ENCODE measurements around the gene RGS8.
"Not testable (repeated sequence)": the region's sequence is repeated elsewhere in the genome, so short reads cannot be mapped to it uniquely, and the experiment has no call there.

Gene RGS8

DNA sequence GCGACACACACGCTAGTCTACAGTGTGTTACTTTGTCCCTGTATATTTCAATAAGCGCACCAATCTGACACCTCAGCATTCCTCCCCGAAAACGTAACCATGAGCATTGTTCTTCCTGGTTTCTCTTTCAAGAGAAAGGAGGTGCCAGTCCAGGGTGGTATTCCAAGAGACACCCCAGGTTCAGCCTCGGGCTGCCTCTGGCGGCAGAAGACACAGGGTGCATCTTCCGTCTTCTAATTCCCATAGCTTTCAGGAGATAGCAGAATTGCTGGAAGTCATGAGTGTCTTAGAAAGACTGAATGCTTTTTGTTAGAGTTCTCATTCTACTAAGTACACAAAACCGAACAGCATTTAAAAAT is 15.9 kb upstream of the RGS8 start:
- DNase-seq: no peak

- DNase-seq: peak; percentile 85
Measured at GRCh38 chr1:182699393-182700350, 15.3 kb upstream of the RGS8 start.

GRCh38 chr1:182698971-182699370 is 14.6 kb upstream of the RGS8 start:
- no peak for DNase-seq

GRCh38 chr1:182693139-182693538 is 8.8 kb upstream of the RGS8 start:
- DNase-seq: not testable (repeated sequence)

DNA sequence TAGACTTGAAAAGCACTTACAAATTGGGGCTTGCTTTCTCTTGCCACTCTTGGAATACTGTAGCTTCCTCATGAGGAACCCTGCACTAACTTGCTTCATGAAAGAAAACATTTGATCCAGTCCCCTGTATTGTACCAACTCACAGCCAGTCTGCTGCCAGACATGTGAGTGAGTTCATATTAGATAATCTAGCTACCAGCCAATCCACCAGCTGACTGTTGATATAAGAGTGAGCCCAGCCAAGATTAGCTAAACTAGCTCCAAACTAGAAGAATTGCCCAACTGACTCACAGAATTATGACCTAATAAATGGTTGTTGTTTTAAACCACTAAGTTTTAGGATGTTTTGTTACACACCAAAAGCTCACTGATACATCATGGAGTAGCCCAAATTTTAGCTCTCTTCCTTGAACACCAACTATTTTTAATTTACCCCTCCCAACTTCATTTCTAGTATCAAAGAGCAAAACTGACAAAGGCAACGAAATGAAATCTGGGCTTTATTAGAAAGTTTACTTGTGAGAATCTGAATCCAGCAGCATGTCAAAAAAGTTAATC is 6.6 kb upstream of the RGS8 start:
- DNase-seq: no peak

- no peak for DNase-seq
Measured at GRCh38 chr1:182688436-182689205, 4.2 kb upstream of the RGS8 start.

DNA sequence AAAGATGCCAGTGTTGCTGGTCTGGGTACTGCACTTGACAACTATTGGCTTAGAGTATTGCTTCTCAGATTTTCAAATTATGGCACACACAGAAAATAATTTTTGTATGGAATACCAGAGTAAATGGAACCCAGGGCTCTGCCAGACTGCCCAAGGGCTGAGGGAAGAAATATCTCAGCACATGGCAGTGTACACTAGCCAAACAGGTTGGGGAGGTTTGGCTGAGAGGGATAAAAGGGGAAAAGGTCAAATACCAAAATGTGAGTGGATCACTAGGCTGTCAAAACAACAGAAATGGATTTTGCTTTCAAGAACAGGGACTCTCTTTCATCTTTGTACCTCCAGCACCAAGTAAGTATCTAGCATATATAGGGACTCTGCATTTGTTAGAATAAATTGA is 3.0 kb upstream of the RGS8 start:
- DNase-seq: no peak

DNA sequence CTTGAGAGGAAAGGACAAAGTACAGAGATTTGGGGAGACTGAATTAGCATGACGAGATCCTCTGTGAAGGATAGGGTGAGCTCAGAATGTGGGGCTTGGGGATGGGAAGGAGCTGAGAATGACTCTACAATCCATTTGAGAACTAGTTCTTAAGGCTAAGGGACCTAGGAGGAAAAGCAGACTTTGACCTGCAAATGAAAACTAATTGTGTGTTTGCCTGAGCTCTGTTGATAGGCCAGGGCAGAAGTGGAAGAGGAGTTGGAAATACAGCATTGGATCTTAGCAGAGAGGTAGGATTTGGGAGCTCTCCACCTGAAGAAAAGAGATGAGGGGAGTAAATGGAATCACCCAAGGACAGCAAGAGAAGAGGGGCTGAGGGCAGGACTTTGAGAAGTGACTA is 2.1 kb upstream of the RGS8 start:
- no peak for DNase-seq

- DNase-seq: peak; percentile 40
Measured at GRCh38 chr1:182685215-182685614, 828 bp upstream of the RGS8 start.

DNA sequence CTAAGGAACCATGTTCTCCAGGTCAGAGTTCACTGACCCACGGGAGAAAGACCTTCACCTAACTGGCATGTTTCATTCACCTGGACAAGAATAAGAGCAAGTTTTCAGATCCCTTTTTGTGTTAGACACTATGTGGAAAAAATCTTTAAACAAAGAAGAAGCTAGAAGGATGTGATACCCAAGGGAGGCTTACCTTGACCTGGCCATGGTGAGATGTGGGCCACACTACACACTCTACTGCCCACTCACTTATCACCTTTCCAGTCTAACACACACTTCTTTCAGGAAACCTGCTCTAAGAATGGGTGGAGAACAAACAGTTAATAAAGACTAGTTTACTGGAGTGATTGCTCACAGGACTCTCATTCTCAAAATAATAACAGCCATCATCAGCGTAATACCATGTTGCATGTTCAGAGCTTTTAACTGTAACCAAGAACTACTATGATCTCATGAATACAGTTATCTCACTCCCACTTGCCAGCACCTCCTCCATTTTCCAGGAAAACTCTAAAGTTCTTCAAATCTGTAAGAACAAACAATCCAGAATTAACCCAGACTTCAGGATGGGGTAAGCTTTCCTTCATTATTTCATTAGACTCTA is 1.4 kb downstream of the RGS8 start:
- no peak for DNase-seq

DNA sequence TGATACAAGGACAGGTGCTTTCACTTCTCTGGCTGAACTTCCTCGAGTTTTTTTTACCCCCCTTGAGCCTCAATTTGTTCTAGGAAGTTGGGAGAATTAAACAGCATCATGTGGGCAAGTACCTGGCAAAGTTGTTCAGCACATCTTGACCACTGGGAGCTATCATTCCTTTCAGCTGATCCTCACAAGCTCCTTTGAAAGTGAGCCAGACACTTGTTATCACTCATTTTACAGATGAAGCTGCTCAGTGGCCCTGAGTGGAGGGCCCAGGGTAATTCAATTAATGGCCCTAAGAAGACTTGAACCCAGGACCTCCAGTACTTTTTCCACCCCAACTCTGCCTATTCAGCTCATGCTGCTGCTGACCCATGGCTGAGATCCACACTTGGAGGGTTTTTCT is 2.0 kb downstream of the RGS8 start:
- DNase-seq: no peak

- DNase-seq: no peak
Measured at GRCh38 chr1:182681568-182681912, 2.8 kb downstream of the RGS8 start.

- no peak for DNase-seq
Measured at GRCh38 chr1:182680901-182681567, 3.4 kb downstream of the RGS8 start.

DNA sequence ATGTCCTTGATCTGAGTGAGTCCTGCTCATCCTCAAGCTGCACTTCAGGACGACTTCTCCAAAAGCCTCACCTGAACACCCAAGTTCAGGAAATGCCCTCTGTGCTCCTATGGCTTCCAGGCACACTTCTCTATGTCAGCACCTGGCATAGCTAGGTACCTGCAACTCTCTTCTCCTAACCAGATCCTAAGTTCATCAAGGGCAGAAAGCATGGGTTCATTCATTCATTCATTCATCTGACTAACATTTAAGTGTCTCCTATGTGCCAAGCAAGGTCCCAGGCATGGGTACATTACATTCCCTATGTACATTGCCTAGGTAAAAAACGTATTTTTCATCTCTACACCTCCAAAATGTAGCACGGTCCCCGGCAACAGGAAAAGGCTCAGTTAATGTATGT is 4.0 kb downstream of the RGS8 start:
- DNase-seq: no peak

GRCh38 chr1:182679684-182680083 is 4.7 kb downstream of the RGS8 start:
- no peak for DNase-seq

- no peak for DNase-seq
Measured at GRCh38 chr1:182677397-182678098, 6.8 kb downstream of the RGS8 start.

DNA sequence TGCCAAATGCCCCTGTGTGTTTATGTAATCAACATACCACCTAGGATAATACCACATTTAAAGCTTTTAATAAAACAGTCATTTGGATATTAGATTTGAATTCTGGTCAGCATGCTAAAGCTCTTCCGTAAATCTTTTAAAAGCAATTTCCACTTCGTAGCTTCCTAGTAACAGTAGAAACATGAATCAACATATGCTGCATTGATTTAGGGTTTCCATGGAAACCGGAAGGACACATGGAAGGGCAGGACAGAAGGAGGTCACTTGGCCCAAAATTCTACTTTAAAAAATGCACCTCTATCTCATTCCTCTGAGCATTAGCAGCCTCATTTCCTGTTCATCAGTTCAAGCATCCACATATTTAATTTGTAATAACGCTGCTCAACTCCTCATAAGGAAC is 8.1 kb downstream of the RGS8 start:
- no peak for DNase-seq

DNA sequence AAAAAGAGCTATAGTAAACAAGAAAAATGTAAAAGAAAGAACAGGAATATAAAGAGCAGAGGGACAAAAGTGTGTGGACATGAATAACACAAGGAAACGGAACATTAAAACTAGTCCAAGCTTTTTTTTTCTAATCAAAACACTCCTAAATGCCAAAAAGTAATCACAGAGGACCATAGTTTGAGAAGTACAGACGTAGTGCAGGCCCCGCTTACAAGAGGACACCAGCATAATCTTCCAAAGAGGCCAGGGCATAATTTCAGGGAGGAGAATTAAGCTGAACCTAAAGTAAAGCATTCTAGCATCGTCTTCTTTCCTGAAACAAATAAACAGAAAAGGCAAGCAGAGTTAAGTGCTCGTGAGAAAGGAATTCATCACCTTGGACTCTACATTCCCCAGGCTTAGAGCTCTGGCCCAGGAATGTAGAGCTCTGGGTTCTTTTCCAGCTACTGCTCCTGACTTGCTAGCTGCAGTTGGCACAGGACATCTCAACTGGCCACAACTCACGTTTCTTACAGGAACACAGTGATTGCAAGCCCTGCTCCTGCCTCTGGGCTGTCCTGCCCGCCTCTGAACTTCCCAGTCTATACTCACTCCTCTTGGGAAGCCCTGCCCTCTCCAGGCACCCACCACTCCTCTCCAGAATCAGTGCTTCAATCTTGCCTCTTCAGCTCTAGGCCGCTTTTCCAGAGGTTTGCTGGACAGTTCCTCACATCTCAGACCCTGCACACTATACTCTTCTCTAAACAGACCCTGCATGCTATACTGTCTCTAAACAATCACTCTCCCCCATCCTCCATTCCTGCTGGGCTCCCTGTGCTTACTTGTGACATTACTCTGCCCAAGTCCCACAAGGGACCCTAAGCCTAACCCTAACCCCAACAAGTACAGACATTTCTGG is 9.8 kb downstream of the RGS8 start:
- DNase-seq: no peak

DNA sequence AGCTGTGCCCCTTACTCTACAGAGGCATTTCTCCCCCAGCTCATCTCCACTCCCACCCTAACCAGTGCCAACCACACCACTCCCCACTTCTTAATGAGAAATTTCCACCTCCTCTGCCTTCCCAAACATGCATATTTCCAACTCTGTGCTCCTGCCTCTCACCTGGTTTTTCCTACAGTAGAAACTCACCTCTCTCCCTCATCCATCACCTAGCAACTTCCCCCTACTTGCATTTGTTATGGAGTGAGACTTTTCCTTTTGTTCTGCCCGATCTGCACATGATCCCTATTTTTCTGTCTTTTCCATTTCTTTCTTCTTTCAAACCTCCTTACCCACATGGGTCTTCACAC is 11.9 kb downstream of the RGS8 start:
- DNase-seq: no peak

DNA sequence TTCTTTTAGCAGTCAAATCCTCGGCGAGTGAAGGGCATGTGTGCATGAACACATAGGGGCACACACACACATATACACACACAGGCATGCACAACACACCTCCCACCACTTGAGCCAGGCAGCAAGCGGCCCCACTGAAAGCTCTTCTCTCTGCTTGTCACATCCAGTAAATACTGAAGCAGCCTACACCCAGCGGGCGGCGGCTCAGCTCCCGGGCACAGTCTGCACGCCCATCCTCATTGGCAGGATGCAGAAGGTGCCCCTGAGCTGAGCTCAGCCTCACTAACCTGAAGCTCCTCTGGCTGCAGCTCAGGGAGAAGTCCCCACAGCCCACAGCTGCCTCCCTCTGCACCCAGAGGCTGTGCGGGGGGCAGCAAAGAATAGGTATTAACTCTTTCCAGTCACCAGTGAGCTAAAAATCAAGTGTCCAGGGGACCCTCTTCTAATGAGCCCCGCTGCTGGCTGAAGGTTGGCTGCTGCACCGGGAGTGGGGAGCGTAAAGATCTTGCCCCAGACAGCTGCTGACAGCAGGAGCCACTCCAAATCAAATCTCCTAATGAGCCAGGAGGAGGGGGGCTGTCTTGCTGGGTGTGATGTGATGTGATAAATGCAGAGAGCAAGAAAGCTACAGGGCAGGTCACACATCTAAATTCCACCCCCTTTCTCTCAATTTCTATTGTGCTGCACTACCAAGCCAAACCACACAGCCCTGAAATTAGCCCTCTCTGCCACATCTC is 12.5 kb downstream of the RGS8 start:
- DNase-seq: peak; percentile 55

All from NCI-H2107 (cell line).